Islet precursor cell (in vitro differentiated cells): ENCODE results near the gene PCSK5.
"Not testable (repeated sequence)": the region's sequence is repeated elsewhere in the genome, so short reads cannot be mapped to it uniquely, and the experiment has no call there.

Experiments used
- DNase-seq: peaks from one replicate; pipeline ENCODE4 v3.0.0-alpha.2; 2018

PCSK5 gene

DNA sequence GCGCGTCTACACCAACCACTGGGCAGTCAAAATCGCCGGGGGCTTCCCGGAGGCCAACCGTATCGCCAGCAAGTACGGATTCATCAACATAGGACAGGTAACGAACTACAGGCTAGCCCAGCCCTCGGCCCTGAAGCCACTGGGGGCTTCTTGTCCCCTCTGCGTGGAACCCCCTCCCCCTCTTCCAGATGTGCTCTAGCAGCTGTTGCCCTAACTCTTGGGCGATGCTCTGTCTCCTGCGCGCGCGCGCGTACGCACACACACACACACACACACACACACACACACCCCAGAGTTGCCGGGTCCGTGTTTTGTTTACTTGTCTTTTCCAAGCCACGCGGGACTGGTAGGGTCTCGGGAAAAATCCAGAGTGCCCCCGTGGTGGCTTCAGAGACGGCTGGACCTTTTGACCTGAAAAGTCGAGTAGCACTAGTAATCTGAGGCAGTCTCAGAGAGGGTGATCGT, 836 bp downstream of the PCSK5 start:
- peak; percentile 69 for DNase-seq

DNA sequence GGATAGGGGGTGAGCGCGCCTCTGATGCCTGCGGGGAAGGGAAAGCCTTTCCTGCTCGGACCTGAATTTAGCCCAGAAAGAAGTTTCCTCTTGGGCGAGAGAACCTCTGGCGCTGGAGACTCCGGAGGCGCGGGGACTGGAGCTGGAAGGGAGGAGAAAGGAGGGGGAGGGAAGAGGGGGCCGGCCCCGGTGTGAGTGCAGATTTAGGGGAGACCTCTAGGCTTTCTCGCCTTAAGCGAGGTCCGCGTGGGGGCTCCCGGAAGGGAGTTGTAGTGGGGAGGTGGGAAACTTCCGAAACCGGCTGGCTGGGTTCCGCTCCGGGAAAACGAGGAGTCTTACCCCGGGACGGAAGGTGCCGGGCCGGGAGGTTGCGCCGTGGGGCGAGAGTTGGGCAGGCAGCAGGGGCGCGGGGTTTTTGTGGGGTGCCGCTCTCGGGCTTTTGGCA, 1.3 kb downstream of the PCSK5 start:
- peak; percentile 58 for DNase-seq

- DNase-seq: peak; percentile 63
Measured at GRCh38 chr9:75892216-75892911, 1.9 kb downstream of the PCSK5 start.

GRCh38 chr9:75893106-75893505, 2.6 kb downstream of the PCSK5 start:
- DNase-seq: no peak

DNA sequence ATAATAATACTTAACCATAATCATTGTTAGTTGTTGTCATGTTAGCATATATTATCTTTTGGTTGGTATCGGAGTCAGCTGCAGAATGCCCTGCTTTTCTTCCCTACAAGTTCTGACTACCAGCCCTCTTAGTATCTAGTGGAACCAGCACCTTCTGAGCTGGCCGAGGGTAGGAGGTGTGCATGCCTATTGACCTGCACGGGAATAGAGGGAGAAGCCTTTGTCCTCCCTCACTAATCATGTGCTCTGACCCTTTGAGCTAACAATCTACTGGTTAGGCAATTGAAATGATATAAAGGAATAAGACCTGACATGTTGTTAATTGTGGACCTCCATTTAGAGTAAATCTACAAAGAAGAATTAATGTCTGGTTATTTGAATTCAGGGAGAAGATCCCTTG, 4.1 kb downstream of the PCSK5 start:
- DNase-seq: no peak

- DNase-seq: no peak
Measured at GRCh38 chr9:75895112-75895511, 4.6 kb downstream of the PCSK5 start.

GRCh38 chr9:75896193-75896592, 5.7 kb downstream of the PCSK5 start:
- DNase-seq: no peak

DNA sequence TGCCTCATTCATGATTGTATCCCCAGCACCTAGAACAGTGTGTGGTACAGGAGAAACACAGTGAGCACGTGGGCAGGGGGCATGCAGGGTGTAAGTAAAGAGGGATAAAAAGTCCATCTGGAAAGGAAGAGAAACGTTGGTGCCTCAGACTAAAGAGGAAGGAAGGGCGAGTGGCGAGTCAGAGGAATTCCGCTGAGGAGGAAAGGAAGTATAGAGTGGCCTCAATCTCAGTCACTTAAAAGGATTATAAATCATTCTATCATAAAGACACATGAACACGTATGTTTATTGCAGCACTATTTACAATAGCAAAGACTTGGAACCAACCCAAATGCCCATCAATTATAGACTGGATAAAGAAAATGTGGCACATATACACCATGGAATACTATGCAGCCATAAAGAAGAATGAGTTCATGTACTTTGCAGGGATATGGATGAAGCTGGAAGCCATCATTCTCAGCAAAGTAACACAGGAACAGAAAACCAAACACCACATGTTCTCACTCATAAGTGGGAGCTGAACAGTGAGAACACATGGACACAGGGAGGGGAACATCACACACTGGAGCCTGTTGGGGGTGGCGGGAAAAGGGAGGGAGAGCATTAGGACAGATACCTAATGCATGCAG, 10.5 kb downstream of the PCSK5 start:
- not testable (repeated sequence) for DNase-seq

DNA sequence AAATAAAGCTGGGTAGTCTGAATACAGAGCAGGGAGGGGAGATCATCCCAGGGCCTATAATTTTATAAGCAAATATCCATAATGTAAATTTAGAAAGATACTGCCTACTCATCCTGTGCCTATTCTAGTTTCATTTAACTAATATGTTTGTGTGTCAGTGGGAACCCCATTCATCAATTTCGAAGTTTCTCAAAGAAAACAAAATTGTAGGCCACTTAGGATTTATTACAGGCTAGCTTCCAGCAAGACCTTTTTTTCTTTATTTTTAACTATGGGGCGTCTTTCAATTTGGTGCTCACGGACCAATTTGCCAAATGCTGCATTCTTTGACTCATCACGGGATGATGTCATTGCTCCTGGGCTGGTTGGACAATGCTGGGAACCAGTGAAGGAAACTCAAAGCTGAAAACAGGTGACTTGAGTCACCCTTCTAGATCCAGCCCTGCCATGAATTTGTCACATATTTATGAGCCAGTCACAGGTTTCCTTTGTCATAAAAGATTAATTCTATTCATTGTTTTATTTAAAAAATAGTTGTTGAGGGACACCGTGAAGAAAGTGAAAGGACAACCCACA, 13.4 kb downstream of the PCSK5 start:
- DNase-seq: peak; percentile 81

- no peak for DNase-seq
Measured at GRCh38 chr9:75904364-75904763, 13.9 kb downstream of the PCSK5 start.

- no peak for DNase-seq
Measured at GRCh38 chr9:75906531-75906930, 16.1 kb downstream of the PCSK5 start.

GRCh38 chr9:75907329-75907728, 16.9 kb downstream of the PCSK5 start:
- no peak for DNase-seq

DNA sequence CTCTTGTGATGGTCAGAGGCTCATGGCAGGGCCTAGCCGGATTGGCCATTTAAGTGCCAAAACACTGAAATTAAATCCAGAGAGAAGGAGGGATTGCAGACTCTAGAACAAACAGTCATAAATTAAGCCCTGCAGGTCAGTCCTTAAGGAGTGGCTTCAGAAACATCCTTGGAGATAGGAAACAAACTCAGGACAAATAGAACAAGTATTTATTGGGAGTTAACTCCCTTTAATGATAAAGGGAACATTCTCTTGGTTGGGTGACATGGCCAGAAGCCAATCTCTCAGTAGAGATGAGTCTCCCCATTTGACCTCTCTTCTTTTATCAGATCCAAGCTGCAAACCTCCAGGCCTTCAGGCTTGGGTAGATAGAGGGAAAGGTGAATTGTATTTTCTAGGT, 17.4 kb downstream of the PCSK5 start:
- DNase-seq: no peak

DNA sequence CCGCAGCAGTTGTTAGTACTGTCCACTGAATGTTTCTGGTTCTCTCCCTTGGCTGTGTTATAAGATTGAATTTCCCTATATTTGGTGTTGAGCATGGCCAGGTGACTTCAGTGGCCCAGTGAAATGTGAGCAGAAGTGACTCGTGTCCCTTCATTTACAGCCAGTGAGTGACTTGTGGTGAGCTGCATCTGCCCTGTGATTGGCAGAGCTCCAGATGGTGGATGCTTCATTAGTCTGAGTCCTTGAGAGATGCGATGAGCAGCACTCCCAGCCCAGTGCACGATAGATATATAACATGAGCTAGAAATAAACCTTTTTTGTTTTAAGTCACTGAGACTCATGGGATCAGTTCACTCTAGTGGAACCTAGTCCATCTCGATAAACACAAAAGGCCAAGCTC, 19.3 kb downstream of the PCSK5 start:
- DNase-seq: no peak

DNA sequence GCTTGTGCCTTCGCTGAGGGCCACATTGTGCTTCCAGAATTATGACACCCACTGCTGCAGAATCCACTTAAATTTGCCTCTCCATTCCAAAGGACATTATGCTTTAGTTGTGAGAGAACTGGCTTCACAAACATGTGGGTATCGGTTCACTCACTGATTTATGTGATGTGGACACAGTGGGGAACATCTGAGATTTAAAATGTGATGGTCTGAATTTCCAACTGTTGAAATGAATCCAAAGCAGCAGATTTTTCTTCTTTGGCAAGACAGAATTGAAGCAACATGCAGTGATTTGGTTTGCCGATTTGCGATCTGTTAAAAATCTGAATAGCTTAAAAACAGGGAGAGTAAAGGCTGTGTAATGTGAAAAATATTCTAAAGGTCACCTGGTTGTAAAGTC, 20.3 kb downstream of the PCSK5 start:
- DNase-seq: no peak

GRCh38 chr9:75911390-75911789, 20.9 kb downstream of the PCSK5 start:
- DNase-seq: no peak

- no peak for DNase-seq
Measured at GRCh38 chr9:75912951-75913350, 22.5 kb downstream of the PCSK5 start.

- no peak for DNase-seq
Measured at GRCh38 chr9:75914002-75914401, 23.5 kb downstream of the PCSK5 start.

GRCh38 chr9:75914883-75915452, 24.5 kb downstream of the PCSK5 start:
- DNase-seq: no peak

DNA sequence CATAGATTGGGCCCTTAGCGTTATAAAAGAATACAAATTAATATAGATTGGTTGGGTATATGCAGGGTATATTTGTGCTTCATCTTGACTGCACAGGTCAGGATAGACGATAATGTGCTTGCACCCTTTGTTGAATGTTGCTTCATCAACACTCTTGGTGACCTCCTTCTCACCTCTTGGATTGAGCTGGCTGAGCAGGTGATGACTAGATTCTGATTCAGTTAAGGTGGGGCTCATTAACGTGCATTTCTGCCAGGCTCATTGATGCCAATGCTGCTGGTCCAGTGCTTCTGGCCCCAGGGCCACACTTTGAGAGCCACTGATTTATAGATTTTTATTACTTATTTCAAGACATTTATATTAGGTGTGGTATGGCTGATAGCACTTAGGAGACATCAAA, 27.7 kb downstream of the PCSK5 start:
- no peak for DNase-seq

DNA sequence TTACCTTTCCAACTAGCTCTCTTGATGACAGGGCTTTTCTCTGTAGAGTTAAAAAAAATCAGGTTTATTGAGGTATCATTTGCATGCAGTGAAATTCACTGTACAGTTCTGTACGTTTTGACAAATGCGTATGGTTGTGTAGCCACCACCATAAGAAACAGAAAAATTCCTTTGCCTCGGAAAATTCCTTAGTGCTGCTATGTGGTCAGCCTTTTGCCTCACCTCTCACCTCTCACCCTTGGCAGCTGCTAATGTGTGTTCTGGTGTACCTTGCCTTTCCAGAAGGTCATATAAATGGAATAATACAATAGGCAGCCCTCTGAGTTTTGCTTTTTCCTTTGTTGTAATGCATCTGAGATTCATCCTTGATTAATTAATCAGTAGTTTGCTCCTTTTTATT, 28.4 kb downstream of the PCSK5 start:
- no peak for DNase-seq

DNA sequence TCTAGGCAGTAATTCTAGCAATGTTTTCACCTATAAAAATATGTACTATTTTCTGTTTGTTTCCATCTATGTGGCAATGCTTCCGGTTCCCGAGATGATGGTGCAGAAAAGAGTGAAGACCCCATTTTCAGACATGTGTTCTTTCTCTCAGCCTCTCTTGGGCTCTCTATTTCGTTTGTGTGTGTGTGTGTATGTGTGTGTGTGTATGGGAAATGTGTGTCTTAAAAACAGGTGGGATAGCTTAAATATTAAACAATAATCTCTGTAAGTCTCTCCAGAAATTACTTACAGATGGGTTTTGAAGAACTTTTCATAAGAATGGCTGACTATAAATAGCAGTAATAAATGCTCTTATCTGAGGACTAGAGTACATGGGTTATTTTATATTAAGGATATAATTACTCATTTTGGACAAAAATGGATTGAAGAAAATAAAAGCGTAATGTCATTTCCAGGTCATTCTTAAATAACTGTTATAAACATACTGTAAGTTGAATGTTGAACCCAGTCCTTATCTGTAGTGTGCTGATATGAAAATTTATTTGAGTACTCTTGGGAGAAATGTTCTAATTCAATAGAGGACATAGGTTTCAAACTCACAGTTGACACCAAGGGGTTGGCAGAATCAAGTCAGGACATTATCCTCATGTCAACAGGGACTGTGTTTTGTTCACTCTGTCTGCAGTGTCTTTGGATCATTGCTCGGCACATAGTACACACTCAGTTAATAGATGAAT, 31.1 kb downstream of the PCSK5 start:
- no peak for DNase-seq

GRCh38 chr9:75926385-75926784, 35.9 kb downstream of the PCSK5 start:
- DNase-seq: no peak
